Measurements from ENCODE around the gene MDP1.
A peak's percentile ranks its signal among the peaks of the same experiment; 100 is the strongest.
"Not testable (repeated sequence)": the region's sequence is repeated elsewhere in the genome, so short reads cannot be mapped to it uniquely, and the experiment has no call there.

The MDP1 gene

DNA sequence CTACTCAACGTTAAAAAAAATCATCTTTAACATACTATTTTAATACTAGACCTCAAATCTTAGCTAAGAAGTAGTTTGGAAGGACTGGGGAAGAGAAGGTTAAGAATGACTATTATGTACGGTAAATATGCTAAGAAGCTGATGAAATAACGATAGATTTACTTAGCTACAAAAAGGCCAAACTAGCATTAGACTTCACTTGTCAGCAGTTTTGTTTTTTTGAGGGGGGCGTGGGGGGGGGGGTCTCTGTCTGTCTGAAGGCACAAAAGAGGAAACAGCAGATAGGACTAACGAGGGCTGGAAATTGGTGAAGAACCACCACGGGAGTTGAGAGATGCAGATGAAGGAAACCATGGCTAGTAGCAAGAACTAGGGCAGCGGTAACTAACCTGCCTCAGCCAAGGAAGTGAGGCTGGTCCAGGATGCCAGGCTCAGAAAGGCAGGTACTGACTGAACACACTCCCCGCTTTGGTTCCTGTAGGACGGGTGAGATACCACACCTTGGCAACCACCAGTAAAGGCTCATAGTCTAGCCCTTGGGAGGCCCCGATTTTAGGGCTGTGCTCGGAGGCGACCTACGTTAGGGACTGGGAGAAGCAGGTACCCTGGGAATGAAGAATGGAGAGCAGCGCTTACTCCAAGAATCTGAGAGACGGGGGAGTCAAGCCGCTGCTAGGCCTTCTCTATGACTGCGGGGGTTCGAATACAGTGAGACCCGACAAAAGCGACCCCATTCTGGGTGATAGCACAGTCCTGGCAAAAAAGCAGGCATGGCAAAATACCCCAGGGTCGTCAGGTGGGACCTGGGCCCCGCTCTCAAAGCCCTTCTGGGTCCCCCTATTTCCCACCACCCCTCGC, 15.6 kb upstream of the MDP1 start:
- peak; percentile 23 for DNase-seq (ENCODE audit: low spot score)

DNA sequence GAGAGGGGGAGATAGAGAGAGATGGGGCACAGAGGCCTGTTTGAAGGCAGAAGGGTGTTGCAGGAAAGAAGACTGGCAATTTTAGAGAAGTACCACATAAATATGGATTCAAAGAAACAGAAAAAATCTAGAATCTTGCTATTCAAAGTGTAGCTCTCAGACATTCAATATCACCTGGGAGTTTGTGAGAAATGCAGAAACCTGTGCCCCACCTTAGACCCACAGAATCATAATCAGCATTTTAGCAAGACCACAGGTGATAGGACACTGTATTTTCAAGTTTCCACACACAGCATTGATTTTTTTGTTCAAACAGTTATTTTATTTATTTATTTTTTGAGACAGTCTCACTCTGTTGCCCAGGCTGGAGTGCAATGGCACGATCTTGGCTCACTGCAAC, 13.0 kb upstream of the MDP1 start:
- no peak for DNase-seq (ENCODE audit: low spot score)

DNA sequence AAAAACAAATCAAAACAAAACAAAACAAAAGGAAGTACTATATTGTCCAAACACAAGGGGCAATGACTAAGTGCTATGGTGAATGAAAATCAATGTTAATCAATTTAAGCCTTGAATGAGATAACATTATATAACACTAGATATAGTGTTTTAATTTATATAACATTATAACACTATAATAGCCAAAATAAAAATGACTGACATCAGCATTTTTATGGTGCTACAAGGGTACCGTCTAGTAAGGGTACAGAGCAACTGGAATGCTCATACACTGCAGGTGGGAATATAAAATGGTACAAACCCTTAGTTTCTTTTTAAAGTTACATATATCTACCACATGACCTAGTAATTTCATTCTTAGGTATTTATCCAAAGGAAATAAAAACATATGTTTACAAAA, 10.6 kb upstream of the MDP1 start:
- no peak for DNase-seq (ENCODE audit: low spot score)

DNA sequence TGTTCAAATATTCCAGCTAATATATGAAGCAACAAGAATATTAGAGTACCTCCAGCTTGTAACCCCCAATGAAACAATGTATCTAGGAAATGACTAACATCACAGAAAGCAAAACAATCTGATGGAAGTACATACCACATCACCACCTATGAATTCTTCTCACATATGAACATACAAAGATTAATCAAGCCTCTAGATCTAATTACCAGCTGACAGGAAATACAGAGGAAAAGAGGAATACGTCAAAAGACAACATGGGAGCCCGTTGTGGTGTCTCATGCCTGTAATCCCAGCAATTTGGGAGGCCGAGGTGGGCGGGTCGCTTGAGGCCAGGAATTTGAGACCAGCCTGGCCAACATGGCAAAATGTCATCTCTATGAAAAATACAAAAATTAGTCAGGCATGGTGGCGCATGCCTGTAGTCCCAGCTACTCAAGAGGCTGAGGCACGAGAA, 8.8 kb upstream of the MDP1 start:
- peak; percentile 43 for DNase-seq (ENCODE audit: low spot score)

DNA sequence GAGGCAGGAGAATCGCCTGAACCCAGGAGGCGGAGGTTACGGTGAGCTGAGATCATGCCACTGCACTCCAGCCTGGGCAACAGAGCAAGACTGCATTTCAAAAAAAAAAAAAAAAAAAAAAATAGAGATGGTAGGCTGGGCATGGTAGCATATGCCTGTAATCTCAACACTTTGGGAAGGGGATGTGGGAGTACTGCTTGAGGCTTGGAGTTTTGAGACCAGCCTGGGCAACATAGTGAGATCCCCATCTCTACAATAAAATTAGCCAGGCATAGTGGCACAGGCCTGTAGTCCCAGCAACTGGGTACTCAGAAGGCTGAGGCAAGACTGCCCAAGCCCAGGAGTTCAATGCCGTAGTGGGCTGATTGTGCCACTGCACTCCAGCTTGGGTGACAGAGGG, 7.1 kb upstream of the MDP1 start:
- not testable (repeated sequence) for DNase-seq (ENCODE audit: low spot score)

DNA sequence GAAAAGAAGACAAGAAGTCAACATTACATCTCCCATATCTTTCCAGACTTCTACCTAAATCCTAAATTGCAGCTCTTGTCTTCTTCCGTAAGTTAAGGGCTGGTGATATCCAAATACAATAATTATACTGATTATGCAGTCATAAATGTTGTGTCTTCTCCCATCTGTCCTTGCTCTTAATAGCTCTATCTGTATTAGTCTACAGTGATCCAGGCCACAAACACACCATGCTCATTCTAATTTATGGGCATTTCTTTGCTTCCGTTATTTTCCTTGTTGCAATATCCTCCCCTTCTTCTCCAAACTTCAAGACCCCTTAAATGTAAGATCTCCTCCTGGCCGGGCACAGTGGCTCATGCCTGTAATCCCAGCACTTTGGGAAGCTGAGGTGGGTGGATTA, 3.7 kb upstream of the MDP1 start:
- no peak for DNase-seq (ENCODE audit: low spot score)

DNA sequence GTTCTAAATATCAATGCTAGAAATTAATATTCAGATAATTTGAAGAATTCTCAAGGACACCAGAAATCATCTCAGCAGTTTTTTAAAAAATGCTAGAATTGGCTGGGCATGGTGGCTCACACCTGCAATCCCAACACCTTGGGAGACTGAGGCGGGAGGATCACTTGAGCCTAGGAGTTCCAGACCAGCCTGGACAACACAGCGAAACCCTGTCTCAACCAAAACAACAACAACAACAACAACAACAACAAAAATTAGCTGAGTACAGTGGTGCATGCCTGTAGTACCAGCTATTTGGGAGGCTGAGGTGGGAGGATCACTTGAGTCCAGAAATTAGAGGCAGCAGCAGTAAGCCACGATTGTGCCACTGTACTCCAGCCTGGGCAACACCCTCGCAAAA, 3.2 kb upstream of the MDP1 start:
- no peak for DNase-seq (ENCODE audit: low spot score)

DNA sequence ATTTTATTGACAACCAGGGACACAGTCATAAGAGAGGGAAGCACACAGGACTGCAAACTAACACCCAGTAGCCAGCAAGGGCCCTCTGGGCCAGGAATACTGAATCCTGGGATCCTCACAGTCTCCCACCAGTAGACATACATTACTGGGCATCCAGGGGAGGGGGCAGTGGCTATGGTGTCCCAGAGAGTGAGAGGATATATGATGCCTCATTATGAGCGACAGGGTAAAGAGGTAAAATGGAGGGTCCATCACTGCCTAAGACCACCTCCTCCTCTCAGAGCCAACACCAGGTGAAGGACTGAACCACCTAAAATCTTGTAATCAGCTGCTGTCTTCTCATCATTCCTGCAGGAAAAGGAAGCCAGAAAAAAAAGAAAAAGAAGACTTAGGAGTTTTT, 1.0 kb upstream of the MDP1 start:
- not testable (repeated sequence) for DNase-seq (ENCODE audit: low spot score)

DNA sequence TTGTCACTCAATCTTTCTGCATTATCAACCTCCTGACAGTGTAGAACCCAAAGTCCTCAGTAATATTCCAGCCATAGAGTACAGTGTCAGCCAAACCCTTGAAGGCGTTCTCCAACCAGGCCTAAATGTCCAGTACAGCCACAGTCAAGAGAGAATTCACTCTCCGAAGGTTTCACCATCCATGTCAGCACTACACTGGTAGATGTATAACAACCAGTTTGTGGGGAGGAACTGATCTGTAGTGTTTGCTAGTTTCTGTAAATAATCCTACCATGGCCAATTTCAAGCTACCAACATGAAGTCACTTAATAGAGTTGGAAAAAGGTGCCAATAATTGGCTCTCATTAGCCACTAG, 456 bp upstream of the MDP1 start:
- DNase-seq (ENCODE audit: low spot score), result no peak

DNA sequence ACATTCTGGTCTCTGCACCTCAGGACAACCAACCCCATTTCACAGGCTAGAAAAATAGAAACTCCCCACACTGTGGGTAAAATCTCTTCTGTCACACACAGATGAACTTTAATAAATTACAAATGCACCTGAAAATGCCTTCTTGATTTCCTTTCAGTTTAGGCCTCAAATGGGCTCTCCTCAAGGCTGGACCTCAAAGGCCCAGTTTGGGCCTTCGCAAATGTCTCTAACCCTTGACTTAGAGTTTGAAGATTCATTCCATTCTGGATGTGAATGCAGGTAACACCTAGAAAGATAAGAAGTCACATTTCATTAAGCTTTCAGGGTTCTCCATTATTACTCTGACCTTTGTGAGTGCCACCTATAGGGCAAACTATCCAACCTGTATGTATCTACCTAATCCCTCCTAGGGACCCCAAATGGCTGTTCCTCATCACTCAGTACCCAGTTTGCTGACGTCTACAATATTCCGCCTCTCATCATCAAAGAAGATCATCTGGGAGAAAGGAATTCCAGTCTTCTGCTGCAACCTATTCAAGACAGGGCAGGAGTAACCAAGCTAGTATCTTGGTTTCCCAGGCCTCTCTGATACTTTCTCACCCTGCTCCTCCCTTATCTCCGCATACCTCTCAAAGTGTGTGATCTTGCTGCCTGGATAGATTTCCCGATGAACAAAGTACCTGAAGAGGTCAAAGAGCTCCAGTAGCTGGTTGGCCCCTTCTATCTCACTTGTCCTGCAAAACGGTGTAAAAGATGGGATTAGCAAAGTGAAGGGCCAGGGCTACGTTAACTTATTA, 1.8 kb downstream of the MDP1 start:
- no peak for DNase-seq (ENCODE audit: low spot score)

DNA sequence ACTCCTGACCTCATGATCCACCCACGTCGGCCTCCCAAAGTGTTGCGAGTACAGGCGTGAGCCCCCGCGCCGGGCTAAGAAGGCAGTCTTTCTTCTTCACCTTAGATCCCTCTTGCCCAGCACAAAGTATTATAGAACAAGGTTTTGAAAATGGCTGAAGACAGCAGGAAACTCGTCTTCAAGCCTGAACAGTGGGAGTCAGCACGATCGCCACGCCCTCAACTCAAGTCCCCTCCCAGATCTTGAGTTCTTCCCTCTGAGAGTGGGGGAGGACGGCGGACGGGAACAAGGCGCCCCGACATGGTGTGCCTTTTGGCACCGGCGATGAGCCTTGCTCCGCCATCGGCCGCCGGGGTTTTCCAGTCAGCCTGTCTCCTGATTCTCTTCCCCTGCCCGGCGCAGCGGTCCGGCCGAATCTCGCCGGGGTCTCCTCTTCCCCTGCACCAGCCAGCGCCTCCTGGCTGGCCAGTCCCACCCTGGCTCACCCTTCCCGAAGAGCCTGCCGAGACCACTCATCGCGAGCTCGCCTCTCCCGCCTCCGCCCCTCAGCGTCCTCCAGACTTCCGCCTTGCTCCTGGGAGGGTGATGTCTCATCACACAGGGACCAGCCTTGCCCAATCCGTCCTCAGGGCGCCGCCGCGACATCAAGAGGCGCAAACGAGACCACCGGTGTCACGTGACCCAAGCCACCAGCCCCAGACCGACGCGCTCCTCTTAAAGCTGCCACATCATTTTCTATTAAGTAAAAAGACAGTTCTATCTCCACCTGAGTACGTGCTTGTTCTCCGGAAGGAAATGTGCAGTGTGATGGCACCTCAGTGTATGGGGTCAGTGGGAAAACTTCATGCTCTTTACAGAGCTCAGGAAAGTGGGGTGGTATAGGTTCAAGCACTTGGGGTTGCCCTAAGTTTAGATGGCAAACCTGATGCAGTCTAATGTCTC, 2.7 kb downstream of the MDP1 start, which contains the start of gene CHMP4A:
CHMP4A (minus strand) TSS at position 565 of the 942 bp plus-strand sequence; CDS start at position 516, 49 bp downstream.
- DNase-seq (ENCODE audit: low spot score), result peak; percentile 99

DNA sequence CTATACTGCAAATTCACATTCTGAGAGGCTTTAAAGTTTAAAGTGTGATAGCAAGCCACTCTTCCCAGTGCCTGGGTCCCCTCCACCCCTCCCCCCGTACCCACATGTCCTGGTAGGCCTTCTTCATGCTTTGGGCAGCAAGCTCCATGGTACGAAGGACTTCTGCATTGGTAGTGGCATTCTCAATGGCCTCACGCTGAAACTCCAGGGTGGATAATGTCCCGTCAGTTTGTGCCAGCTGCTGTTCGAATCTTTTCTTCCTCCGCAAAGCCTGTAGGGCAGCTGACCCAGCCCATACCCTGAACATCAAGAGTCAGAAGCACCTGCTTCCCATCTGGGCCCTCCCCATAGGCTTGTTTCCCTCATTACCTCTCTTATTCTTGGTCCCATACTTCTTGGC, 4.6 kb downstream of the MDP1 start:
- no peak for DNase-seq (ENCODE audit: low spot score)

DNA sequence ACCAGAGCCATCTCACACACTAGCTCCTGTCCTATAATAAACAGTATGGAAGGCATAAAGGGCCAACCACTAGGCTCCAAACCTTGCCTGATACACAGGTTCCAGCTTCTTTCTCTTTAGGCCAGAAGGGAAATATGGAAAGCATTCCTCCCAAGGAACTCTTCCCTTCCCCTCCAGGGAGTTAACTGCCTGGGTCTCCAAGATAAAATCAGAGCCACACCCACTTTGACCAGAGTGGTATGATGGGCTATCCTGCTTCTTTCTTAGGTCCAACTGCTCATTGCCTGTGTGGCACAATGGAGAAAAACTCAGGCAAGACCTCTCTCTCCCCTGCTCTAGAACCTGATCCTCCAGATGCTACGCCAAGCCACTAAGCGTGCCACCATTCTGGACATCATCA, 8.2 kb downstream of the MDP1 start:
- DNase-seq (ENCODE audit: low spot score), result no peak

DNA sequence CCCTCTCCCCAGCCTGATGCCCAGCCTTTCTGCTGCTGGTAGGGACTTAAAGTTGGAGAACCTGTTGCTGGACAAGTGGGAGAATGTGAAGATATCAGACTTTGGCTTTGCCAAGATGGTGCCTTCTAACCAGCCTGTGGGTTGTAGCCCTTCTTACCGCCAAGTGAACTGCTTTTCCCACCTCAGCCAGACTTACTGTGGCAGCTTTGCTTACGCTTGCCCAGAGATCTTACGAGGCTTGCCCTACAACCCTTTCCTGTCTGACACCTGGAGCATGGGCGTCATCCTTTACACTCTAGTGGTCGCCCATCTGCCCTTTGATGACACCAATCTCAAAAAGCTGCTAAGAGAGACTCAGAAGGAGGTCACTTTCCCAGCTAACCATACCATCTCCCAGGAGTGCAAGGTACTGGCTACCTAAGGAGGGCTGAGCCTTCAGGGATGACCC, 8.7 kb downstream of the MDP1 start:
- no peak for DNase-seq (ENCODE audit: low spot score)

DNA sequence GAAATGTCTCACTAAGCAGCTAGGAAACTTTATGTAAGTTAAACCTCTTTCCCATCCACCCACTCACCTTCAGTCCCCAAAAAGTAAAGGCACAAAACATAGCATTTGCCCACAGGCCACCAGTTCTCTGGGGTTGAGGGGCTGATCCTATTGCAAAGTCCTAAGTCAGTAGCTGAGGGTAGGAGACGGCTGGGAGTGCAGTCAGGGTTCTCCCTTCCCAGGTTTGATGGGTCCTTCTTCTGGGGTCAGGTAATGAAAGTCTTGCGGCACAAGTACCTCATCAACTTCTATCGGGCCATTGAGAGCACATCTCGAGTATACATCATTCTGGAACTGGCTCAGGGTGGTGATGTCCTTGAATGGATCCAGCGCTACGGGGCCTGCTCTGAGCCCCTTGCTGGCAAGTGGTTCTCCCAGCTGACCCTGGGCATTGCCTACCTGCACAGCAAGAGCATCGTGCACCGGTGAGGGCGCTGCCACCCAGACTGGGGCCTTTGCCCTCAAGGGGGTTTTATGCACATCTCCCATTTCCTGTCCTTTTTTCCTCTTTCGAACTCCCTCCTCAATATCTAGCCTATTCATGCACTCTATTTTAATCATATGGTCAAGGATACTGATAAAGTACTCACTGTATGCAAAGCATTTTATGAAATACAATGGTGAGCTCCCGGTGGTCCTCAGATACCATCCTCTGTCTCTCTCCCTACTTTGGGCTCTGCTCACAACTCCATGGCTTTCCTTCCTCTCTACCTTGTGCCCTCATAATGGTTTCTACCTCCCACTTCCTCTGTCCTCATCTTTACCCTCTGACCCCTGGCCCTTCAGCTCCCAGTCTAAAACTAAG, 9.4 kb downstream of the MDP1 start:
- no peak for DNase-seq (ENCODE audit: low spot score)

DNA sequence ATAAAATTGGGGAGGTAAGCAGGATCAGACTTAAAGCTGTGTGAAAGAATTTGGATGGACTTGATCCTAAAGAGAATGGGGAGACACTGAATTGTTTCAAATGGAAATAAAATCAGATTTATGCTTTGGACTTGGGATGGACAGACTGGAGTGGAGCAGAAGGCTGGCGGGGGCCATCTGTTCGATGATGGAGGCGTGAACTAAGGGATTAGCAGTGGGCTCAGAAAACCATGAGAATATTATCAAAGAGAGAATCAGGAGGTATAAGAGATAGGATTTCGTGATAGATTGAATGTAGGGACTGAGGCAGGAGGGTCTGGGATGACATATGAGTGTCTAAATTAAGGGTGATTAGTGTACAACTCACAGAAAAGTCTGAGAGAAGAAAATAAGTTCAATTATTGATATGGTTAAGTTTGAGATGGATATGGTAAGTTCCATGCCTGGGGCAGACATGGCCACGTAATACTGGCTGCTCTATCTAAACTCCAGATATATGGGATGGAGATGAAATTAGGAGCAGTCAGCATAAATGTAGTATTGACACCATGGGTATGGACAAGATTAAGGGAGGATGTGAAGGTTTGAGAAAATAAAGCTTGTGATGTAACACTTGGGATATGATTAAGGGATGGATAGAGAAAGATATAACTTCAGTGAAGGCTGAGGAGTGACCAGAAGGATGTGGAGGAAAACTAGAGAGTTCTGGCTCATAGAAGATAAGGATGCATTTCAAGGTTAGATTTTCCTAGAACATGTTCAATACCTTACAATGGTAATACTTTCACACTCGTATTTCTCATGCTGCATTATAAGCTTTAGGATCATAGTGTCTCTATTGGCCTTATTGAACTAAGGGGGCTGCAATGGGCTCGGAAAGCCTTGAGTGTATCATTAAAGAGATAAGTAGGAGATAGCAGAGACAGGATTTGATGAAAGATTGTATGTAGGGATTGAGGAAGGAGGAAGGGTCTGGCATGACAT, 11.4 kb downstream of the MDP1 start:
- no peak for DNase-seq (ENCODE audit: low spot score)

DNA sequence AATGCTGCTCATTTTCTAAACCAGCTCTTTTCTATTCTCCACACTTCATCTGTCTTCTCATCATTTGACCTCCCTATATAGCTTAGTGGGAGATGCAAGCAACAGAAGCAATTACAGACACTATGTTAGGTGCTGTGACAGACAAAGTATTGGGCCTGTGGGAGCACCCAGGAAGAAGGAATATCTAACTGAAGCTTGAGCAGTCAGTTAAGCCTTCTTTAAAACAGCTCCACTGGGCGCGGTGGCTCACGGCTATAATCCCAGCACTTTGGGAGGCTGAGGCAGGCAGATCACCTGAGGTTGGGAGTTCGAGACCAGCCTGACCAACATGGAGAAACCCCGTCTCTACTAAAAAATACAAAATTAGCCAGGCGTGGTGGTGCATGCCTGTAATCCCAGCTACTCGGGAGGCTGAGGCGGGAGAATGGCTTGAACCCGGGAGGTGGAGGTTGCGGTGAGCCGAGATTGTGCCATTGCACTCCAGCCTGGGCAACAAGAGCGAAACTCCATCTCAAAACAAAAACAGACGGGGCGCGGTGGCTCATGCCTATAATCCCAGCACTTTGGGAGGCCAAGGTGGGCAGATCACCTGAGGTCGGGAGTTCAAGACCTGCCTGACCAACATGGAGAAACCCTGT, 12.5 kb downstream of the MDP1 start:
- not testable (repeated sequence) for DNase-seq (ENCODE audit: low spot score)

DNA sequence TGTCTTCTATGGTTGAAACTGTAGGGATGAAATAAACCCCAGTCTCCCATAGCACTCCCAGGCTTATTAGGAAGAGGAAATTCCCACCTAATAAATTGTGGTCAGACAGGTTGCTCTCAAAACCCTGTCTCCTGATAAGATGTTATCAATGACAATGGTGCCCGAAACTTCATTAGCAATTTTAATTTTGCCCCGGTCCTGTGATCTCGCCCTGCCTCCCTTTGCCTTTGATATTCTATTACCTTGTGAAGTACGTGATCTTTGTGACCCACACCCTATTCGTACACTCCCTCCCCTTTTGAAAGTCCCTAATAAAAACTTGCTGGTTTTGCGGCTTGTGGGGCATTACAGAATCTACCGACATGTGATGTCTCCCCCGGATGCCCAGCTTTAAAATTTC, 13.3 kb downstream of the MDP1 start:
- DNase-seq (ENCODE audit: low spot score), result not testable (repeated sequence)

DNA sequence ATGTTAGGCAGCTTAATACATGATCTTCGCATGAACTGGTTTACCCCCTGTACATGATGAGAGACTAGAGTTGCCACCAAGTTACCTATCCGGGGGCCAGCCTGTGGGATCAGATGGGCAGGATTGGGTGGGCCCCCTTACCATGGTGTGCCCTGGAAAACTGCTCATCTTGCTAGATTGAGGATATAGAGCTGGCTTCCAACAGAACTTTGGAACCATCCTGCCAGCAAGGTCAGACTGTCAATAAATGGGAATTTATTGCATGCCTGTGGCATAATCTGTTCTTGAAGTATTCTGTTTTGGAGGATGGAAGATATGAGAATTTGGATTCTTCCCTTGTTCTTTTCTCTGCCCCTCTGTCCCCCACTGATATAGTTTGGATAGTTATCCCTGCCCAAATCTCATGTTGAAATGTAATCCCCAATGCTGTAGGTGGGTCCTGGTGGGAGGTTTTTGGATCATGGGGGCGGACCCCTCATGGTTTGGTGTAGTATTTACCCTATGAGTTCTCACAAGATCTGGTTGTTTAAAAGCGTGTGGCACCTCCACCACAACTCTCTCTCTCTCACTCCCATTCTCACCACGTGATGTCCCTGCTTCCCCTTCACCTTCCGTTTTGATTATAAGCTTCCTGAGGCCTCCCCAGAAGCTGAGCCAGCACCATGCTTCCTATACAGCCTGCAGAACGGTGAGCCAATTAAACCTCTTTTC, 16.9 kb downstream of the MDP1 start:
- no peak for DNase-seq (ENCODE audit: low spot score)

Measured in RKO (cell line).